Fibroblast of peridontal ligament (primary cell): ENCODE data around the gene CYP2W1.

ENCODE experiments used
- DNase-seq: peaks from one replicate; pipeline ENCODE4 v3.0.0-alpha.2; 2010; ENCODE audit errors: extremely low read depth

Gene CYP2W1

GRCh38 chr7:982511-983003 is 424 bp upstream of the CYP2W1 start:
- no peak for DNase-seq

GRCh38 chr7:983616-984071 is 663 bp downstream of the CYP2W1 start:
- no peak for DNase-seq

GRCh38 chr7:984361-985126 is 1.6 kb downstream of the CYP2W1 start:
- no peak for DNase-seq

- DNase-seq: no peak
These were observed 2.1 kb downstream of the CYP2W1 start for GRCh38 chr7:985127-985416.

- DNase-seq: peak; percentile 15
These were observed 3.1 kb downstream of the CYP2W1 start for GRCh38 chr7:985915-986741.

GRCh38 chr7:986766-987751 is 4.1 kb downstream of the CYP2W1 start:
- no peak for DNase-seq

- DNase-seq: no peak
These were observed 4.9 kb downstream of the CYP2W1 start for GRCh38 chr7:987909-988308.

GRCh38 chr7:988426-988911 is 5.5 kb downstream of the CYP2W1 start:
- DNase-seq: peak; percentile 8

GRCh38 chr7:988963-989529 is 6.1 kb downstream of the CYP2W1 start:
- DNase-seq: no peak

- no peak for DNase-seq
These were observed 7.5 kb downstream of the CYP2W1 start for GRCh38 chr7:990352-990932.

- DNase-seq: no peak
These were observed 8.2 kb downstream of the CYP2W1 start for GRCh38 chr7:990933-991728.

GRCh38 chr7:991729-992656 is 9.0 kb downstream of the CYP2W1 start:
- DNase-seq: no peak

GRCh38 chr7:992709-993607 is 10.0 kb downstream of the CYP2W1 start:
- DNase-seq: peak; percentile 90

- no peak for DNase-seq
These were observed 11.8 kb downstream of the CYP2W1 start for GRCh38 chr7:994592-995308.

GRCh38 chr7:995571-995970 is 12.6 kb downstream of the CYP2W1 start:
- DNase-seq: no peak

- DNase-seq: no peak
These were observed 13.3 kb downstream of the CYP2W1 start for GRCh38 chr7:996079-996872.
